GM12878 (cell line): ENCODE data around the gene CDKN2AIPNL. TPM values are rescaled to one million over a fixed set of nuclear protein-coding genes. Genes with fewer than 3 reads are reported as not detected.

Source experiments
- ATAC-seq: fragments of 200-7000 bp; cut with Tn5 transposase; 3 replicates; pipeline ENCODE4 v1.9.1; 2020; ENCODE audit warnings: mild to moderate bottlenecking, moderate library complexity
- Bru-seq: library from RNA; stranded (reverse); fragments of 400-500 nt; gene quantifications from one replicate; lab custom pipeline; 2021; lab: Mats Ljungman, UMichigan
- BruChase-seq, 2 experiments: library from RNA; stranded (reverse); fragments of 400-500 nt; gene quantifications; one replicate each; lab custom pipeline; 2021; lab: Mats Ljungman, UMichigan
- BruUV-seq: library from RNA; stranded (reverse); fragments of 400-500 nt; replicated peaks from 2 replicates; lab custom pipeline; 2021; lab: Mats Ljungman, UMichigan
- CTCF ChIA-PET: fragments of 300-600 bp; sonication (Branson Sonifier 250); formaldehyde crosslinking; extraction: SDS; loops from one replicate; lab custom pipeline; 2021; ENCODE audit warnings: inconsistent platforms; lab: Yijun Ruan, JAX
- POLR2A ChIA-PET: fragments of 350-600 bp; formaldehyde crosslinking; extraction: SDS; loops from one replicate; lab custom pipeline; 2021; ENCODE audit warnings: inconsistent platforms; lab: Charles Lee
- RAD21 ChIA-PET: fragments of 300-600 bp; sonication (Branson Sonifier 250); formaldehyde crosslinking; loops from one replicate; lab custom pipeline; 2023; ENCODE audit warnings: antibody characterized with exemption; ENCODE audit not compliant: unreplicated experiment; lab: Charles Lee
- SMC1A ChIA-PET: fragments of 300-600 bp; sonication (Branson Sonifier 250); formaldehyde crosslinking; loops from one replicate; lab custom pipeline; 2023; ENCODE audit not compliant: unreplicated experiment, uncharacterized antibody; lab: Charles Lee
- DNase-seq: peaks from one replicate; pipeline ENCODE4 v3.0.0-alpha.2; 2011; ENCODE audit warnings: low read depth, low spot score
- FAIRE-seq: peaks from 3 replicates; lab custom pipeline; 2011; peaks lifted over from hg19 to GRCh38; lab: Jason Lieb, UNC
- H2AFZ ChIP-seq: 2 replicates; pipeline ENCODE4 v1.6.0; 2011; ENCODE audit warnings: low read depth, low read length, control low read depth; ENCODE audit not compliant: control insufficient read depth
- H3K27ac ChIP-seq: 2 replicates; pipeline ENCODE4 v1.5.1; 2011; ENCODE audit warnings: control low read depth; ENCODE audit not compliant: control insufficient read depth, insufficient read depth
- H3K27me3 ChIP-seq, 2 experiments: replicated peaks in 1 of 2; 2 replicates each; pipeline versions ENCODE4 v1.6.0 to v1.6.1; 2011; ENCODE audit warnings: low read length in 1 of 2; ENCODE audit not compliant: control insufficient read depth in 2 of 2, insufficient read depth in 2 of 2
- H3K36me3 ChIP-seq, 2 experiments: 2 replicates each; pipeline ENCODE4 v1.5.1; 2011; ENCODE audit warnings: low read length in 1 of 2; ENCODE audit not compliant: control insufficient read depth in 2 of 2, insufficient read depth in 2 of 2
- H3K4me1 ChIP-seq: 2 replicates; pipeline ENCODE4 v1.6.1; 2011; ENCODE audit warnings: mild to moderate bottlenecking, low read length, moderate library complexity, mixed read lengths; ENCODE audit not compliant: control insufficient read depth, insufficient read depth
- H3K4me2 ChIP-seq: 2 replicates; pipeline ENCODE4 v1.6.0; 2011; ENCODE audit warnings: control low read depth; ENCODE audit not compliant: control insufficient read depth, insufficient read depth
- H3K4me3 ChIP-seq: fragments of 200-600 bp; sonication (generic); 2 replicates; pipeline ENCODE4 v1.5.1; 2016
- H3K79me2 ChIP-seq: 2 replicates; pipeline ENCODE4 v1.6.0; 2011; ENCODE audit warnings: low read length; ENCODE audit not compliant: control insufficient read depth, insufficient read depth
- H3K9ac ChIP-seq: 2 replicates; pipeline ENCODE4 v1.8.0; 2011; ENCODE audit warnings: low read length, control low read depth, mixed read lengths; ENCODE audit not compliant: control insufficient read depth, insufficient read depth
- H3K9me3 ChIP-seq: replicated peaks from 3 replicates; pipeline ENCODE4 v1.5.1; 2011; ENCODE audit warnings: mild to moderate bottlenecking, low read length; ENCODE audit not compliant: control insufficient read depth, insufficient read depth
- H4K20me1 ChIP-seq: 2 replicates; pipeline ENCODE4 v1.6.0; 2011; ENCODE audit not compliant: control insufficient read depth, insufficient read depth
- CHD1 ChIP-seq: IDR thresholded peaks from 2 replicates; pipeline ENCODE4 v1.6.1; 2012; ENCODE audit warnings: low read depth, low read length, improper control_type of control experiment
- CHD4 ChIP-seq: fragments of 200-600 bp; sonication (generic); IDR thresholded peaks from 2 replicates; pipeline ENCODE4 v1.6.1; 2016; ENCODE audit warnings: mild to moderate bottlenecking
- DPF2 ChIP-seq: fragments of 450-650 bp; IDR thresholded peaks from 2 replicates; pipeline ENCODE4 v1.6.1; 2017; ENCODE audit warnings: mild to moderate bottlenecking
- ESRRA ChIP-seq: IDR thresholded peaks from 2 replicates; pipeline ENCODE4 v1.6.1; 2012; ENCODE audit warnings: mild to moderate bottlenecking, low read length, improper control_type of control experiment
- ETV6 ChIP-seq, 2 experiments: fragments of 450-650 bp in 1 of 2; IDR thresholded peaks in 1 of 2; conservative IDR thresholded peaks in 1 of 2; 2 replicates each; pipeline ENCODE4 v1.6.1; 2014; ENCODE audit warnings: antibody characterized with exemption in 1 of 2, borderline replicate concordance in 1 of 2, low read depth in 1 of 2, mild to moderate bottlenecking in 1 of 2, moderate library complexity in 1 of 2
- FOXM1 ChIP-seq: IDR thresholded peaks from 2 replicates; pipeline ENCODE4 v1.6.1; 2012; ENCODE audit warnings: low read depth, mild to moderate bottlenecking, inconsistent platforms, low read length, moderate library complexity
- LARP7 ChIP-seq: fragments of 450-650 bp; IDR thresholded peaks from 2 replicates; pipeline ENCODE4 v1.6.1; 2017; ENCODE audit warnings: mild to moderate bottlenecking
- NFYA ChIP-seq: IDR thresholded peaks from 2 replicates; pipeline ENCODE4 v1.6.1; 2011; ENCODE audit warnings: low read depth, mild to moderate bottlenecking, low read length, improper control_type of control experiment, borderline replicate concordance
- PAX5 ChIP-seq: IDR thresholded peaks from 2 replicates; pipeline ENCODE4 v1.6.1; 2011; ENCODE audit warnings: low read depth, low read length, borderline replicate concordance
- RELA ChIP-seq: fragments of 450-650 bp; IDR thresholded peaks from 2 replicates; pipeline ENCODE4 v1.8.0; 2014; ENCODE audit warnings: borderline replicate concordance; ENCODE audit not compliant: partially characterized antibody
- SIN3A ChIP-seq: IDR thresholded peaks from 2 replicates; pipeline ENCODE4 v1.6.1; 2012; ENCODE audit warnings: low read depth, low read length, improper control_type of control experiment
- SPI1 ChIP-seq: IDR thresholded peaks from 2 replicates; pipeline ENCODE4 v1.6.1; 2011; ENCODE audit warnings: low read depth, mild to moderate bottlenecking, low read length, moderate library complexity, borderline replicate concordance; ENCODE audit not compliant: insufficient read depth
- ZNF24 ChIP-seq: fragments of 450-650 bp; IDR thresholded peaks from 2 replicates; pipeline ENCODE4 v1.6.1; 2017; ENCODE audit warnings: antibody characterized with exemption, mild to moderate bottlenecking
- WGBS: methylation state at CpG from one replicate; pipeline ENCODE4 v1.1.6; 2016; ENCODE audit warnings: low lambda C conversion rate; ENCODE audit not compliant: insufficient replicate concordance, insufficient coverage; ENCODE audit errors: missing lambda C conversion rate; 5-methylcytosine and 5-hydroxymethylcytosine counted together
- in situ Hi-C: fragments of 300-500 bp; cut with MboI; formaldehyde crosslinking; loops from 9 replicates; pipeline ENCODE4 v1.14.3; 2018; ENCODE audit warnings: mixed read lengths
- intact Hi-C: fragments of 100-400 bp; cut with micrococcal nuclease; formaldehyde crosslinking; loops from one replicate; pipeline ENCODE4 v1.14.2; 2022; ENCODE audit not compliant: unreplicated experiment
- long read RNA-seq, 2 experiments: library from polyadenylated mRNA; unstranded; transcript quantifications; one replicate each; pipeline ENCODE4 v2.0.0, GENCODE V29; 2019 to 2020
- polyA minus RNA-seq, 3 experiments: library from RNA; depleted of rRNA, polyadenylated mRNA; stranded (reverse); fragments of >200 nt; gene quantifications; 2 replicates each; pipeline ENCODE4 v1.2.3, GENCODE V29; 2011
- polyA plus RNA-seq, 11 experiments: library from polyadenylated mRNA; depleted of rRNA in 4 of 11; unstranded in 6 of 11; stranded (reverse) in 5 of 11; fragments of >200 nt; fragmentation: Nextera tagmentation in 4 of 11; fragmentation: Illumina TruSeq in 1 of 11; extraction: Ambion mirVana in 4 of 11; extraction: Trizol in 1 of 11; gene quantifications; 1 replicate in 1 of 11; 2 replicates in 10 of 11; pipeline versions ENCODE4 v1.2.1 to v1.2.3, GENCODE V29; 2011 to 2016; ENCODE audit warnings: inconsistent platforms in 2 of 11, missing spikeins in 2 of 11, low read depth in 1 of 11
- total RNA-seq, 4 experiments: library from RNA; depleted of rRNA in 3 of 4; stranded (reverse); fragments of >200 nt in 3 of 4; fragmentation: Illumina TruSeq in 1 of 4; extraction: Trizol in 1 of 4; gene quantifications; 2 replicates each; pipeline versions ENCODE4 v1.2.1 to v1.2.3, GENCODE V29; 2013 to 2021
- TF ChIP-seq, protein P1 (sequence below): fragments of 450-650 bp; formaldehyde crosslinking; IDR thresholded peaks from 2 replicates; pipeline ENCODE4 v1.5.0; 2022; ENCODE audit warnings: mild to moderate bottlenecking, missing genetic modification characterization

The CDKN2AIPNL gene, protein sequence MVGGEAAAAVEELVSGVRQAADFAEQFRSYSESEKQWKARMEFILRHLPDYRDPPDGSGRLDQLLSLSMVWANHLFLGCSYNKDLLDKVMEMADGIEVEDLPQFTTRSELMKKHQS
- 8.5 and 10.7 TPM in 2 replicates for total RNA-seq (2013; cell fraction: nucleolus; rRNA removed)
- total RNA-seq (2014; rRNA removed): 57.8 and 62.2 TPM in 2 replicates
- 34.1 and 36.4 TPM in 2 replicates for total RNA-seq (2014; rRNA removed; fragmentation: Illumina TruSeq; extraction: Trizol)
- 34.8 and 36.7 TPM in 2 replicates for total RNA-seq (2021)
- polyA plus RNA-seq (2011; ENCODE audit: low read depth): 12.9 TPM
- polyA plus RNA-seq (2011; rRNA removed): 27.8 and 40.0 TPM in 2 replicates
- 22.4 and 24.5 TPM in 2 replicates for polyA plus RNA-seq (2011; cell fraction: cytosol; rRNA removed)
- 6.1 and 6.5 TPM in 2 replicates for polyA plus RNA-seq (2011; cell fraction: nucleus; rRNA removed)
- polyA plus RNA-seq (2012): 20.6 and 23.0 TPM in 2 replicates
- 31.3 and 37.3 TPM in 2 replicates for polyA plus RNA-seq (2014; fragmentation: Illumina TruSeq; extraction: Trizol)
- 10 to 100 TPM; 23.5 to 29.9 TPM for polyA plus RNA-seq (2014; fragmentation: Nextera tagmentation; extraction: Ambion mirVana)
- polyA plus RNA-seq (2014; rRNA removed): 47.5 and 49.2 TPM in 2 replicates
- 10 to 100 TPM; 63.5 to 72.0 TPM for polyA plus RNA-seq (2016; fragmentation: Nextera tagmentation; extraction: Ambion mirVana)
- polyA minus RNA-seq (2011; rRNA and poly(A)+ RNA removed): 8.9 and 9.1 TPM in 2 replicates
- 6.3 and 9.1 TPM in 2 replicates for polyA minus RNA-seq (2011; cell fraction: cytosol; rRNA and poly(A)+ RNA removed)
- 3.9 and 9.2 TPM in 2 replicates for polyA minus RNA-seq (2011; cell fraction: nucleus; rRNA and poly(A)+ RNA removed)
- percentile 71 among the genes with signal in this experiment for Bru-seq, nascent RNA
- BruChase-seq, experiment 1, labeled RNA remaining after a 6-hour chase: percentile 69 among the genes with signal in this experiment
- BruChase-seq, experiment 2, labeled RNA remaining after a 2-hour chase: percentile 64 among the genes with signal in this experiment
- long read RNA-seq, experiment 1, transcript CDKN2AIPNL-202 (3 exons, 1,223 nt): major isoform, 53 of 56 reads
- long read RNA-seq, experiment 1, partial matches to known transcripts: 0 of 56 reads
- long read RNA-seq, experiment 1, other reads (novel, unspliced or antisense): 3 of 56 reads
- long read RNA-seq, experiment 2, transcript CDKN2AIPNL-202 (3 exons, 1,223 nt): major isoform, 207 of 214 reads
- long read RNA-seq, experiment 2, partial matches to known transcripts: 2 of 214 reads
- long read RNA-seq, experiment 2, other reads (novel, unspliced or antisense): 5 of 214 reads

DNA sequence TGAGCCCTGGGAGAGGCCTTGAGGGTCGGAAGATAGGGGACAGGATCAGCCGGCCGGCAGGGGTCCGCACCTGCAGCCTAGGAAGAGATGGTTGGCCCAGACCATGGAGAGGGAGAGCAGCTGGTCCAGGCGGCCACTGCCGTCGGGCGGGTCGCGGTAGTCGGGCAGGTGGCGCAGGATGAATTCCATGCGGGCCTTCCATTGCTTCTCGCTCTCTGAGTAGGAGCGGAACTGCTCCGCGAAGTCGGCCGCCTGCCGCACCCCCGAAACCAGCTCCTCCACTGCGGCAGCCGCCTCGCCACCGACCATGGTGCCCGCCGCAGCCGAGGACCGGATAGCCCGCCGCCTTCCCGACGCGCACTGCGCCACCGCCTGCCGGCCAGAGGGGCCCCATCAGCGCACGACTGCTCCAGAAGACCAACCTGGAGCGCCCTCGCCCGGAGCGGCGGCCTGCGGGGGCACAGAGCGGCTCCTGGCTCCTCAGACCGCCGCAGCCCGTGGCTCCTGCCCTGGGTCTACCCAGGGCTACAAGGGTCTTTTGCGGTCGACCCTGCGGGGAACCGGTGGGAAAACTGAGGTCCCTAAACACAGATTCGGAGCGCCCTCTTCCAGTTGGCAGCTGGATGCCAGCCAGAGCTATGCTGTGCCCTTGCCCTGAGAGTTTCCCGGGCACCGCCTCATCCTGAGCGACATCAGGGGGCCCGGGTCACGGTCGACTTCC is at the start of gene CDKN2AIPNL:
CDKN2AIPNL (minus strand) TSS at position 336 of the 721 bp plus-strand sequence; CDS start at position 309, 27 bp downstream.
- in situ Hi-C loops: loop anchor here (5.0 kb wide), 1 partner anchor 166 kb away; no protein-coding TSS in a partner anchor
- peak; percentile 80 for FAIRE-seq
- RAD21 ChIA-PET: interaction anchor here (0.6 to 3.8 kb wide), 23 partner anchors 17 to 227 kb away, joined by 3 to 24 read pairs (median 5); partner anchors contain the start of genes JADE2 and PPP2CA
- TF ChIP-seq SIN3A (peak; percentile 93), NFYA (no peak), RELA (peak; percentile 77), CHD1 (no peak), LARP7 (peak; percentile 82; the same call in 1 of the 2 replicates), DPF2 (peak; percentile 65; the same call in 1 of the 2 replicates), SPI1 (no peak), CHD4 (no peak), ETV6 (conservative IDR thresholded peaks at IDR 0.05 in 1 of 2, IDR thresholded peaks at IDR 0.05 in 1 of 2; ENCODE audit: borderline replicate concordance in 1 of 2, low read depth in 1 of 2) (no peak; a peak in 1 of 4 replicates), PAX5 (0 out of 2 replicates have a peak, but pooled peaks have one; percentile 43), FOXM1 (no peak), ZNF24 (peak; percentile 70; the same call in 1 of the 2 replicates), ESRRA (no peak)
- TF ChIP-seq, protein P1, sequence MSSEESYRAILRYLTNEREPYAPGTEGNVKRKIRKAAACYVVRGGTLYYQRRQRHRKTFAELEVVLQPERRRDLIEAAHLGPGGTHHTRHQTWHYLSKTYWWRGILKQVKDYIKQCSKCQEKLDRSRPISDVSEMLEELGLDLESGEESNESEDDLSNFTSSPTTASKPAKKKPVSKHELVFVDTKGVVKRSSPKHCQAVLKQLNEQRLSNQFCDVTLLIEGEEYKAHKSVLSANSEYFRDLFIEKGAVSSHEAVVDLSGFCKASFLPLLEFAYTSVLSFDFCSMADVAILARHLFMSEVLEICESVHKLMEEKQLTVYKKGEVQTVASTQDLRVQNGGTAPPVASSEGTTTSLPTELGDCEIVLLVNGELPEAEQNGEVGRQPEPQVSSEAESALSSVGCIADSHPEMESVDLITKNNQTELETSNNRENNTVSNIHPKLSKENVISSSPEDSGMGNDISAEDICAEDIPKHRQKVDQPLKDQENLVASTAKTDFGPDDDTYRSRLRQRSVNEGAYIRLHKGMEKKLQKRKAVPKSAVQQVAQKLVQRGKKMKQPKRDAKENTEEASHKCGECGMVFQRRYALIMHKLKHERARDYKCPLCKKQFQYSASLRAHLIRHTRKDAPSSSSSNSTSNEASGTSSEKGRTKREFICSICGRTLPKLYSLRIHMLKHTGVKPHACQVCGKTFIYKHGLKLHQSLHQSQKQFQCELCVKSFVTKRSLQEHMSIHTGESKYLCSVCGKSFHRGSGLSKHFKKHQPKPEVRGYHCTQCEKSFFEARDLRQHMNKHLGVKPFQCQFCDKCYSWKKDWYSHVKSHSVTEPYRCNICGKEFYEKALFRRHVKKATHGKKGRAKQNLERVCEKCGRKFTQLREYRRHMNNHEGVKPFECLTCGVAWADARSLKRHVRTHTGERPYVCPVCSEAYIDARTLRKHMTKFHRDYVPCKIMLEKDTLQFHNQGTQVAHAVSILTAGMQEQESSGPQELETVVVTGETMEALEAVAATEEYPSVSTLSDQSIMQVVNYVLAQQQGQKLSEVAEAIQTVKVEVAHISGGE (CRISPR knock-in tag): no peak

More for the DNA sequence above, at the start of gene CDKN2AIPNL:
- Histone ChIP-seq H3K27ac (peak within 1 kb of the TSS; percentile 69), H3K36me3 (peaks cover 0 to under 1% of the 10 kb centered on the region in 2 experiments; a peak in 2 of 4 replicates), H2AFZ (peak within 1 kb of the TSS; percentile 98), H4K20me1 (no peaks in the 10 kb centered on the region), H3K27me3 (no peaks in the 10 kb centered on the region), H3K4me2 (peak within 1 kb of the TSS; percentile 96), H3K4me3 (peak within 1 kb of the TSS; percentile 85), H3K79me2 (peaks cover 29% of the 10 kb centered on the region), H3K9ac (peak within 1 kb of the TSS; percentile 76), H3K4me1 (peaks cover 4% of the 10 kb centered on the region; the same call in 1 of the 2 replicates), H3K9me3 (no peaks in the 10 kb centered on the region)
- 2% methylated on average over 61 of the region's 61 CpGs for WGBS
- ChIA-PET CTCF (interaction anchor here (0.7 to 4.0 kb wide), 29 partner anchors 11 to 237 kb away, joined by 3 to 21 read pairs (median 5); partner anchors contain the start of genes SEC24A and UBE2B), POLR2A (interaction anchor here (0.6 to 2.7 kb wide), 19 partner anchors 11 to 493 kb away, joined by 3 to 12 read pairs (median 4); partner anchors contain the start of genes CDKL3, PPP2CA and UBE2B), SMC1A (interaction anchor here (0.9 to 3.9 kb wide), 30 partner anchors 9 to 176 kb away, joined by 3 to 29 read pairs (median 4); partner anchors contain the start of gene UBE2B)
- ATAC-seq: peak; percentile 99
- intact Hi-C loops: loop anchor here (1.0 to 10.0 kb wide), 3 partner anchors 107 to 175 kb away; no protein-coding TSS in a partner anchor
- no TSS peak for BruUV-seq
- peak; percentile 34 for DNase-seq
